ENCODE measurements around the gene RGCC.

- TF ChIP-seq CTCF (IDR thresholded peaks at IDR 0.05) = no peak
- TF ChIP-seq POLR2A (IDR thresholded peaks at IDR 0.05) = no peak
Observed at GRCh38 chr13:41502031-41502430, 44.7 kb downstream of the RGCC start.

All from Peyer's patch (tissue), 4 donors.